H9 (cell line): ENCODE data around the gene CEACAM16. TPM values are rescaled to one million over a fixed set of nuclear protein-coding genes. Genes with fewer than 3 reads are reported as not detected.

Source experiments
- DNase-seq: peaks from one replicate; pipeline ENCODE4 v3.0.0-alpha.2; 2017
- H2AFZ ChIP-seq: one replicate; pipeline ENCODE4 v1.6.1; 2013; ENCODE audit warnings: mild to moderate bottlenecking, low read length, control low read depth, moderate library complexity
- H2AK5ac ChIP-seq: 2 replicates; pipeline ENCODE4 v1.6.1; 2013; ENCODE audit warnings: low read length, control low read depth, mixed read lengths; ENCODE audit not compliant: insufficient read length
- H2BK120ac ChIP-seq: one replicate; pipeline ENCODE4 v1.6.1; 2013; ENCODE audit warnings: low read depth, mild to moderate bottlenecking, low read length, control low read depth, inconsistent platforms; ENCODE audit not compliant: poor library complexity, severe bottlenecking
- H2BK12ac ChIP-seq: 2 replicates; pipeline ENCODE4 v1.6.1; 2013; ENCODE audit warnings: low read length, control low read depth, mixed read lengths, low read depth; ENCODE audit not compliant: insufficient read length
- H2BK15ac ChIP-seq: 2 replicates; pipeline ENCODE4 v1.6.1; 2013; ENCODE audit warnings: low read depth, low read length, control low read depth
- H2BK20ac ChIP-seq: one replicate; pipeline ENCODE4 v1.6.1; 2013; ENCODE audit warnings: low read depth, mild to moderate bottlenecking, low read length, control low read depth, inconsistent platforms; ENCODE audit not compliant: poor library complexity, severe bottlenecking
- H2BK5ac ChIP-seq: 2 replicates; pipeline ENCODE4 v1.6.1; 2013; ENCODE audit warnings: low read length, control low read depth, mixed read lengths; ENCODE audit not compliant: insufficient read length
- H3K14ac ChIP-seq: 2 replicates; pipeline ENCODE4 v1.6.1; 2013; ENCODE audit warnings: low read length, control low read depth; ENCODE audit not compliant: insufficient read depth
- H3K18ac ChIP-seq: 2 replicates; pipeline ENCODE4 v1.6.1; 2013; ENCODE audit warnings: low read depth, mild to moderate bottlenecking, mixed read lengths, low read length, control low read depth; ENCODE audit not compliant: insufficient read length
- H3K23ac ChIP-seq: 2 replicates; pipeline ENCODE4 v1.6.1; 2013; ENCODE audit warnings: low read length, control low read depth, mixed read lengths, low read depth; ENCODE audit not compliant: insufficient read length
- H3K23me2 ChIP-seq: 2 replicates; pipeline ENCODE4 v1.6.1; 2013; ENCODE audit warnings: low read depth, mild to moderate bottlenecking, mixed read lengths, low read length, control low read depth; ENCODE audit not compliant: insufficient read length, poor library complexity, severe bottlenecking
- H3K27ac ChIP-seq: 2 replicates; pipeline ENCODE4 v1.5.1; 2013; ENCODE audit warnings: low read length, control low read depth, mixed read lengths, low read depth; ENCODE audit not compliant: insufficient read length
- H3K27me3 ChIP-seq: 2 replicates; pipeline ENCODE4 v1.6.1; 2013; ENCODE audit warnings: low read length, control low read depth, inconsistent platforms; ENCODE audit not compliant: insufficient read depth
- H3K4ac ChIP-seq: 2 replicates; pipeline ENCODE4 v1.6.1; 2013; ENCODE audit warnings: low read depth, mild to moderate bottlenecking, control low read depth, inconsistent platforms, low read length, moderate library complexity
- H3K4me1 ChIP-seq: 2 replicates; pipeline ENCODE4 v1.6.1; 2013; ENCODE audit warnings: low read length, control low read depth, inconsistent platforms; ENCODE audit not compliant: insufficient read depth
- H3K4me2 ChIP-seq: 2 replicates; pipeline ENCODE4 v1.6.1; 2013; ENCODE audit warnings: low read length, control low read depth, mixed read lengths; ENCODE audit not compliant: insufficient read length, insufficient read depth
- H3K56ac ChIP-seq: 2 replicates; pipeline ENCODE4 v1.6.1; 2013; ENCODE audit warnings: low read depth, mild to moderate bottlenecking, mixed read lengths, low read length, control low read depth; ENCODE audit not compliant: insufficient read length
- H3K79me1 ChIP-seq: 2 replicates; pipeline ENCODE4 v1.6.1; 2013; ENCODE audit warnings: low read depth, mild to moderate bottlenecking, moderate library complexity, low read length, control low read depth, inconsistent platforms; ENCODE audit not compliant: insufficient read depth, poor library complexity, severe bottlenecking
- H3K79me2 ChIP-seq: 2 replicates; pipeline ENCODE4 v1.6.1; 2013; ENCODE audit warnings: low read length, control low read depth, inconsistent platforms; ENCODE audit not compliant: insufficient read depth
- H3K9ac ChIP-seq: 2 replicates; pipeline ENCODE4 v1.6.1; 2013; ENCODE audit warnings: low read length, control low read depth, mixed read lengths; ENCODE audit not compliant: insufficient read length; ENCODE audit errors: extremely low read depth
- H3K9me3 ChIP-seq: one replicate; pipeline ENCODE4 v1.6.1; 2013; ENCODE audit warnings: low read depth, low read length, inconsistent platforms; ENCODE audit not compliant: control insufficient read depth
- H3T11ph ChIP-seq: one replicate; pipeline ENCODE4 v1.6.1; 2013; ENCODE audit warnings: mild to moderate bottlenecking, low read length, control low read depth, inconsistent platforms
- H4K20me1 ChIP-seq: one replicate; pipeline ENCODE4 v1.6.1; 2013; ENCODE audit not compliant: control insufficient read depth, insufficient read length, insufficient read depth
- H4K5ac ChIP-seq: 2 replicates; pipeline ENCODE4 v1.6.1; 2013; ENCODE audit warnings: low read depth, mild to moderate bottlenecking, mixed read lengths, low read length, control low read depth; ENCODE audit not compliant: insufficient read length
- H4K8ac ChIP-seq: replicated peaks from 2 replicates; pipeline ENCODE4 v1.6.1; 2013; ENCODE audit warnings: low read length, control low read depth, mixed read lengths, low read depth; ENCODE audit not compliant: insufficient read length
- H4K91ac ChIP-seq: 2 replicates; pipeline ENCODE4 v1.6.1; 2013; ENCODE audit warnings: low read depth, mild to moderate bottlenecking, moderate library complexity, mixed read lengths, low read length, control low read depth; ENCODE audit not compliant: insufficient read length
- H3K27ac Mint-ChIP-seq, 3 experiments: 2 replicates in 2 of 3; 3 replicates in 1 of 3; pipeline ENCODE4 v1.8.0; 2020 to 2021; ENCODE audit warnings: mixed read lengths in 3 of 3, mild to moderate bottlenecking in 1 of 3, moderate library complexity in 1 of 3
- H3K27me3 Mint-ChIP-seq: 2 replicates; pipeline ENCODE4 v1.8.0; 2021; ENCODE audit warnings: low read depth, mild to moderate bottlenecking, moderate library complexity, mixed read lengths
- H3K36me3 Mint-ChIP-seq, 3 experiments: 2 replicates in 2 of 3; 3 replicates in 1 of 3; pipeline ENCODE4 v1.8.0; 2020 to 2021; ENCODE audit warnings: low read depth in 3 of 3, mixed read lengths in 3 of 3; ENCODE audit not compliant: insufficient read depth in 1 of 3
- H3K4me1 Mint-ChIP-seq, 2 experiments: 2 replicates each; pipeline ENCODE4 v1.8.0; 2020; ENCODE audit warnings: mixed read lengths in 2 of 2
- H3K4me3 Mint-ChIP-seq, 2 experiments: 2 replicates in 1 of 2; 3 replicates in 1 of 2; pipeline ENCODE4 v1.8.0; 2020 to 2021; ENCODE audit warnings: mild to moderate bottlenecking in 2 of 2, mixed read lengths in 2 of 2, moderate library complexity in 1 of 2
- H3K9me3 Mint-ChIP-seq, 2 experiments: 2 replicates in 1 of 2; 3 replicates in 1 of 2; pipeline ENCODE4 v1.8.0; 2020; ENCODE audit warnings: mild to moderate bottlenecking in 2 of 2, mixed read lengths in 2 of 2, moderate library complexity in 1 of 2
- CTCF ChIP-seq: fragments of 200-600 bp; sonication (generic); conservative IDR thresholded peaks from 3 replicates; pipeline ENCODE4 v1.8.0; 2021; ENCODE audit warnings: antibody characterized with exemption, mild to moderate bottlenecking
- WGBS: extraction: QIAGEN DNeasy Blood & Tissue Kit; methylation state at CpG from one replicate; pipeline ENCODE4 v1.1.7; 2013; ENCODE audit warnings: missing lambda C conversion rate, low lambda C conversion rate, mixed read lengths; ENCODE audit not compliant: insufficient read length; ENCODE audit errors: extremely low coverage; 5-methylcytosine and 5-hydroxymethylcytosine counted together
- total RNA-seq: library from RNA; stranded (reverse); gene quantifications from 2 replicates; pipeline ENCODE4 v1.2.1, GENCODE V29; 2021

CEACAM16 gene
- total RNA-seq, 1 experiment from 2014 or later = not detected

- no peaks in the 10 kb centered on the region; the same call in 1 of the 2 replicates for H3K27me3 Mint-ChIP-seq
- Histone ChIP-seq H3K4me1 (no peaks in the 10 kb centered on the region), H4K5ac (no peak within 1 kb of the TSS), H3K4ac (no peak within 1 kb of the TSS), H3K79me1 (no peaks in the 10 kb centered on the region), H3K23ac (no peak within 1 kb of the TSS), H3K4me2 (no peak within 1 kb of the TSS), H3K9me3 (no peaks in the 10 kb centered on the region), H3K27me3 (no peaks in the 10 kb centered on the region; the same call in 1 of the 2 replicates), H2BK15ac (no peak within 1 kb of the TSS), H4K91ac (no peak within 1 kb of the TSS), H3K27ac (no peak within 1 kb of the TSS), H2BK12ac (no peak within 1 kb of the TSS), H3K9ac (no peak within 1 kb of the TSS), H2BK20ac (no peak within 1 kb of the TSS), H2AFZ (no peak within 1 kb of the TSS), H4K20me1 (no peaks in the 10 kb centered on the region), H3K23me2 (no peaks in the 10 kb centered on the region), H3K14ac (no peak within 1 kb of the TSS), H3K18ac (no peak within 1 kb of the TSS), H4K8ac (no peak within 1 kb of the TSS), H2BK120ac (no peak within 1 kb of the TSS), H3K56ac (no peak within 1 kb of the TSS), H3K79me2 (no peaks in the 10 kb centered on the region), H3T11ph (no peak within 1 kb of the TSS), H2BK5ac (no peak within 1 kb of the TSS), H2AK5ac (no peak within 1 kb of the TSS)
- no peak for DNase-seq
- H3K9me3 Mint-ChIP-seq = no peaks in the 10 kb centered on the region; a peak in 1 of 5 replicates
- H3K36me3 Mint-ChIP-seq = no peaks in the 10 kb centered on the region
- H3K27ac Mint-ChIP-seq = no peak within 1 kb of the TSS
- no peak for TF ChIP-seq CTCF
- peaks cover 8% of the 10 kb centered on the region in 2 experiments for H3K4me1 Mint-ChIP-seq
- no peak within 1 kb of the TSS for H3K4me3 Mint-ChIP-seq
- no CpG with 5 or more reads among the region's 2 CpGs for WGBS
These were observed 27.6 kb upstream of the CEACAM16 start, which contains the start of gene CEACAM19 for GRCh38 chr19:44671400-44671799. CEACAM19 (plus strand) TSS chr19:44671482; CDS start chr19:44671932, 450 bp downstream.
